Kidney tubule cell (primary cell): ENCODE data around the gene ADARB2.
"Not testable (repeated sequence)": the region's sequence is repeated elsewhere in the genome, so short reads cannot be mapped to it uniquely, and the experiment has no call there.

Experiments used
- DNase-seq: peaks from one replicate; pipeline ENCODE4 v3.0.0-alpha.2; 2018; ENCODE audit warnings: low spot score

Gene ADARB2

DNA sequence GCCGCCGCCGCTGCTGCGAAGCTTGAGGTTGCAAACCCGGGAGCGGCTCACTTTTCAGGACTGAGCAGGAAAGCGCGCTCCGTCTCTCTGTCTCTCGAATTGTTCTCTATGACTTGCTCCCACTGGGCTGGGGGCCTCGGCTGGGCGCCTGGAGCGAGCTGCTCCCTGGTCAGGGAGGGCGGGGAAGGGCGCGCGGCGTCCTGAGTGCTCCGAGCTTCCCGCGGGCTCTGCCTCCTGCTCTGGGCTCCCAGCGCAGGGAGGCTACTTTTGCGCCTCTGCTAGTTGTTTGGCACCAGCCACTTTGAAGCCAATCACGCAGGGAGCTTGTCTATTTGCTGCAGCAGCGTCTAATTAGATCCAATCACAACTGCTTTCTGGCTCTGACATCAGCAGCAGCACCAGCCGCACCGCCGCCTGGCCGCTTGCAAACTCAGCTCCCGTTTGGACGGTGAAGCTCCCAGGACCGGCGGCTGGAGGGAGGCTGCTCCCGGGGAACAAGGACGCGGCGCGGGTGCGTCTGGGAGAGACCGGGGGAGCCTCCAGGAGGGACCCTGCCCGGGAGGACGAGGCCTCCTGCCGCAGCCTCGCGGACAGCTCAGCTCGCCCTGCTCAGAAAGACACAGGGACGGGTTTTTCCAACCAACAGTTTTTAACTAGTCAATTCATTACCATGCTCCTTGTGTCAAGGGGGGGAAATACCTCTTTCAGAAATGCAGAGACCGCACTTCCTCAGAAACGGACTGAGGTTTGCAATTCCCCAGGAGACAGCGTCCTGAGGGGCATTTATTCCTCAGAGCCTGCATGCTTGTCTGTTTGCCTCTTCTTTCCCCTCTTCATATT is at the start of gene ADARB2:
Gene ADARB2 (minus strand): TSS at position 304 of the 840 bp plus-strand sequence.
- DNase-seq, result peak; percentile 60

DNA sequence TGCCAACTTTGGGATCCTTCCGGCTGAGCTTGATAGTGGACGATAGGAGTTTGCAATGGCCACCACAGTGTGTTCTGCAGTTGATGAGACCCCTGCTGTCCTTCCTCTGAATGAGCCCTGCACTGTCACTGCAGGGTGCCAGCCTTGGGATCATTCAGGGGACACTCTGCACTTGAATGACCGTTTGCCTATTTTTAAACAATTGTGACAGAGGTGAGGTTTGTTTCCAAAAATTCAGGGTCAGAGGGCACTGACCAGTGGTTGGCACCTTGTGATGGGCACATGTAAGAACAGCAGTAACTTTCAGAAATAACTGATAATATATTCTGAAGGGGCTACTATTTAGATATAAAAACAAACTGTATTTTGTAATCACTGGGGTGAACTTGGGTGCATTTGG is 48.5 kb upstream of the ADARB2 start:
- DNase-seq, result no peak

DNA sequence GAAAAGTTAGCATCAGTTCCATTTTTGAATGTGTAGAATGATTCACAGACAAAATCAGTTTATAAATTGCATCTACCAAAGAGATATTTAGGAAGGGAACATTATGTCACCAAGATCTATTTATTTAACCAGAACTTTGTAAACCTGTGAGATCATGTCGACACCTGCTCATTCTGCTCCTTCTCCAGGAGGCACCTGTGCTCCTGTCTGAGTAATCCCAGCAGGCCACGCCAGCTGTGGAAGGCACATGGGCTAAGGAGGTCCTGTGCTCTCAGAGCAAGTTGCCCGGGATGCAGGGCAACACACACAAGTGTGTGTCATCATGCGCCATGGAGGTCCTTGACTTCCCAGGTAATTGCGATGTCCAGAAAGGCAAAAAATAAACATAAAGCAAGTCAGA is 45.5 kb upstream of the ADARB2 start:
- DNase-seq, result no peak

DNA sequence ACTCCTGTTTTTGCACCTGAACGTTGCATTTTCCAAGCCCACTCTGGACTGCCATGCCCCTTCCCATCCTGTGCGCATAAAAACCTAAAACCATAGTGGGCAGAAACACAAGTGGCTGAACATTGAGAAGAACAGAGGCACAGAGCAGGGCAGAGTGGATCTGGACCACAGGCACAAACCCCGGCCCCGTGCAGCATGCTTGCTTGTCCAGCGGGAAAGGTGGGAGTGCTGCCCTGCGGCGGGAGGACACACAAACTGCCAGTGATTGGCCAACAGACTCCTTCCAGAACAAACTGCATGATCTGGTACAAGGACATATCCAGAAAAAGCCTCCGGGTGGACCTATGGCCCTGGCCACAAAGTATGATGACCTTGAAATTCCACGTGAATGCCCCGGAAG is 42.5 kb upstream of the ADARB2 start:
- no peak for DNase-seq

DNA sequence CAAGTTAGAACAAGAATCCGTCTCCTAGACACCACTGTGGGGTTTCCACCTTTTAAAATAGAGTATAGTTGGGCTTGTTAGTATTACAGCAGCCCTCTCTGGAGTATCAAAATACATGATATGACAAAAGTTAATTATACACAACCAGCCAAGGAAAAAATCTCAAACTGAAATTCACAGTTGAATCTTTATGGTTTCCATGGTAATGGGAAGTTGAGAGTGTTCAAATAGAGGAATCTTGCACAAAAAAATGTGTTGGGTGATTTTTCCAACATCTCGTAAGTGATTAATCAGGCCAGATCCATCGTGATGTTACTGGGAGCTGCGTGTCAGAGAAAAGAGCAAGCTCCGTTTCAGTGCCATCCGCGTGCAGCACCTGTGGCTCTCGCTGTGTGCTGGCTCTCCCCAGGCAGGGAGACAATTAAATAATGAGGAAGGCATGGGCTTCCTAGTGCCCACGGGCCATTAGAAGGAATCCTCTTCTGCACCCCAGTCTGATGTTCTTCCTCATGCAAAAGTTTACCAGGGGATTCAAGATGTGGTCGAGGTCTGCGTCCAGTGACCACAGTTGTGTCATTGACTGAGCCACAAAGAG is 41.1 kb upstream of the ADARB2 start:
- DNase-seq, result no peak

DNA sequence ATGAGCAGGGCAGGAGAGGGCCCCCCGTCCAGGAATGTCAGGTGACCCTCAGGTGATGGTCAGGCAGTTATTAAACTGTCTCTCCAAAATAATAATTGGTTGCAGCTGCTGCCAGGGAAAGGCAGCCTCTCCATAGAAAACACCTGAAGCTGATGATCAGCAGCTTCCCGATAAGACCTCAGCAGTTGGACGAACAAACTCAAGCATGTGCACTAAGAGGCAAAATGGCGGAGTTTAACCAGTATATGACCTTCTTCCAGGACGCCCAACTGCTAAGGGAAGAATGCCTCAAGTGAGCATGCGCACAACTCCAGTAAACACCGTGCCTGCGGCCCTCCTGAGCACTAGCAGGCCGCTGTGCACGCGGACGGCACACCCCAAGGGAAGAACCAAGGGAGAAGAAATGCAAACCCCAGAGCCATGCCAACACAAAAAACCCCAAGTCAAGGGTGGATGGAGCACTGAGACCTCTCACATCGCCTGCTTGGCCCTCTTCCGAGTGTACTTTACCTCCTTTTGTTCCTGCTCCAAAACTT is 38.9 kb upstream of the ADARB2 start:
- DNase-seq, result no peak

DNA sequence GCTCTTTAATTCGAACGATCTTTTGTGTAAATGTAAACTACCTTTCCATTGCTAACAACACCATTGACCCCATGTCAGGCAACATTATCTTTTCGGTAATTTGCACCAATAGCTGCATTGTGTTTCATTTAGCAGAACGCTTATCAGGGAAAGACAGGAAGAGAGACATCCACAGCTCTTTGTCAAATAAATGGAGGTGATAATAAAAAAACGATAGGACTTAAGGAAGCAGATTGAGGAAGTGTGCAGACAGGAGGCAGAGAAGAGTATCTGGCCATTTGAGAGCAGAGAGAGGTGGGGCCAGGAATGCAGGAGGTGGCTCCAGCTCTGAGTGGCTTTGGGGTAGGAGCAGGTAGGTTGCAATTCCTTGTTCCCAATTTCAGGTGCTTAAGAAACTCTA is 37.5 kb upstream of the ADARB2 start:
- no peak for DNase-seq

DNA sequence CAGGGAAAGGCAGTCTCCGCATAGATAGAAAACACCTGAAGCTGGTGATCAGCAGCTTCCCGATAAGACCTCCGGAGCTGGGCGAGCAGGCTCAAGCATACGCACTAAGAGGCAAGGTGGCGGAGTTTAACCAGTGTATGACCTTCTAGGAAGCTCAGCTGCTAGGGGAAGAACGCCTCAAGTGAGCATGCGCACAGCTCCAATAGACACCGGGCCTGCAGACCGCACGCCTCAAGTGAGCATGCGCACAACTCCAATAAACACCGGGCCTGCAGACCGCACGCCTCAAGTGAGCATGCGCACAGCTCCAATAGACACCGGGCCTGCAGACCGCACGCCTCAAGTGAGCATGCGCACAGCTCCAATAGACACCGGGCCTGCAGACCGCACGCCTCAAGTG is 35.9 kb upstream of the ADARB2 start:
- not testable (repeated sequence) for DNase-seq

DNA sequence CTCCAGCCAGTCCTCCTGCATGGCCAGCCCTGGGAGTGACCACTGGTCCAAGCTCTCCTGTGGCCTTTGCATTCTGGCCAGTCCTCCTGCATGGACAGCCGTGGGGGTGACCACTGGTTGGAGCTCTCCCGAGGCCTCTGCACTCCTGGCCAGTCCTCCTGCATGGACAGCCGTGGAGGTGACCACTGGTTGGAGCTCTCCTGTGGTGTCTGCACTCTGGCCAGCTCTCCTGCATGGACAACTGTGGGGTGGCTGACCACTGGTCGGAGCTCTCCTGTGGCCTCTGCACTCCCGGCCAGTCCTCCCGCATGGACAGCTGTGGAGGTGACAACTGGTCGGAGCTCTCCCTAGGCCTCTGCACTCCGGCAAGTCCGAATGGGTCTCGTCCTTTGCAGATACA is 28.7 kb upstream of the ADARB2 start:
- no peak for DNase-seq

DNA sequence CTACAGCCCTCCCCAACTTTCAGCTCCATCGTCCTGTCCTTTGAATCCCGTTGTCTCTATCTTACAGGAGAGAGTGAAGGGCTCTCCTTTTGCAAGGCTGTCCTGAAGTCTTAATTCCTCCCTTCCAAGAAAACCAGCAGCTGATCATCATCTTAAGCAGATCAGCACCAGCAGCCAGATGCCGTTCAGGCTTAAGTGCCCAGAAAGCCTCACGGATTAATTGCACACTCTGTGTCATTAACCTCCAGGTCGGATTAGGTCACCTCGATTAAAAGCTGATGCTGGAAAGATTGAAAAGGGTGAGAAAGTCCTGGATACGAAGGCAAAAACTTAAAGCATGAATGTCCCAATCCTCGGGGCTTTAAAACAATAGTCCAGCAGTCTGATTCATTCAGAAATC is 24.8 kb upstream of the ADARB2 start:
- DNase-seq, result no peak

DNA sequence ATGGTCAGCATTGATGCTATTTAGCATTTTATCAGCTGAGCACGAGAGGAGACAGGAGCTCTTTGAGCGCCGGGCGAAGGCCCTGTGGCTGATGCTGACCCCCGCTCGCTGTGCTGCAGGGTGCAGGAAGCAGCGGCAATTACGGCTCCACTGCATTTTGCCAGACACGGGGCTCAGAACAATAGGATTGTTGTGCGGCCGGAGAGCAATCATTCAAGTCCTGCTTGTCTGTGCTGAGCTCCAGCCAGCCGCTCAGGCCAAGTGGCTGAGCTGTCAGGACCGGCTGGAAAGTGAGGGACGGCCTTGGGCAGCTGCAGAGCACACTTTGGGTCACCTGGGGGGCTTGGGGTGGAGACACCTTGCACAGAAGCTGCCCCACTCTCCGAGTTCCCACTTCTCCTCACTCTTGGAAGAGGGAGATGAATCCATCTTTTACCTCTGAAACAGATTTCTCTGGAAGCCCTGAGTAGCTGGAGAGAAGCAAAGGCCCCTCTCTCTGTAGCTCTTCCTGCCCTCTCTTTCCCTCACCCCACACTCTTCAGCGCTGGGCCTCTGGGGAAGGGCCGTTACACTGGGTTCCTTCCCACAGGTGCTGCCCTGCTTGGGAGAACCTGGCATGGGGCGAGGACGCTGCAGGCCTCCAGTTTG is 17.3 kb upstream of the ADARB2 start:
- DNase-seq, result no peak

DNA sequence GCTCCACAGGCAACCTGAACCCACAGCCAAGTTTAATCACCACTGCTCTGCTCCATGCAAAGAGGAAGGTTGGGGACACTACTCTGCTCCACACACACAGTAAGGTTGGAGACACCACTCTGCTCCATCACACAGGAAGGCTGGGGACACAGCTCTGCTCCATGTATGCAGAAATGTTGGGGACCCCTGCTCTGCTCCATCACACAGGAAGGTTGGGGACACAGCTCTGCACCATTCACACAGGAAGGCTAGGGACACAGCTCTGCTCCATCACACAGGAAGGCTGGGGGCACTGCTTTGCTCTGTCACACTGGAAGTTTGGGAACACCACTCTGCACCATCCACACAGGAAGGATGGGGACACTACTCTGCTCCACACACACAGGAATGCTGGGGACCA is 14.8 kb upstream of the ADARB2 start:
- DNase-seq, result no peak

DNA sequence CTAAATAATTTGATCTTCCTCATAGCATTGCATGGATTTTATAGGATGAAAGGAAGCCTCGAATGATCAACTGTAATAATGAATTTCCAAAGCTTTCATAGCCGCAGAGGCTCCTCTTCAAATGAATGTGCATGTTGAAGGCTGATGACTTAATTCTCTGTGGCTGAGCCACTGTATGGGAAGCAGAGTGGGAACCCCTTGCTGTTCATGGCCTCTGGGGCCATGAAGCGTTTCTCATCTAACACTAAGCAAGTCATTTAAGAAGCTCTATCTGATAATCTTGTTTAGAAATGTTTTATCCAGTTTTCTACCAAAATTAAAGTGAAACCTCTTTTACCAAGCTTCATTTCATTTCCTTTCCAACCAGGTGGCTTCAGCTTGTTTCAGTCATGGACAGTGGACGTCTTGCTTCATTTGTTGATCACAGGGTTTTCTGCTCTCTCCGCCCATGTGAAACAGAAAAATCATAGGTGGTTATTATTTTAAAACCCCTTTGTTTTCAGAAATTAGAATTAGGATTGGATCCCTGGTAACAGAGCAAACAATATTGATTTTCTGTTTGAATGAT is 10.3 kb upstream of the ADARB2 start:
- no peak for DNase-seq

DNA sequence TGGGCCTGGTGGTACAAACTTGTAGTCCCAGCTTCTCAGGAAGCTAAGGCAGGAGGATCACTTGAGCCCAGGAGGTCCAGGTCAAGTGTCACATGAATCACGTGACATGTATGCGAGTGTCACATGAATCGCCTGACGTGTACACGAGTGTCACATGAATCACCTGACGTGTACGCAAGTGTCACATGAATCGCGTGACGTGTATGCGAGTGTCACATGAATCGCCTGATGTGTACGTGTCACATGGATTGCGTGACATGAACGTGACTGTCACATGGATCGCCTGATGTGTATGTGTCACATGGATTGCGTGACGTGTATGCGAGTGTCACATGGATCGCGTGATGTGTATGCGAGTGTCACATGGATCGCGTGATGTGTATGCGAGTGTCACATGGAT is 9.5 kb upstream of the ADARB2 start:
- no peak for DNase-seq

DNA sequence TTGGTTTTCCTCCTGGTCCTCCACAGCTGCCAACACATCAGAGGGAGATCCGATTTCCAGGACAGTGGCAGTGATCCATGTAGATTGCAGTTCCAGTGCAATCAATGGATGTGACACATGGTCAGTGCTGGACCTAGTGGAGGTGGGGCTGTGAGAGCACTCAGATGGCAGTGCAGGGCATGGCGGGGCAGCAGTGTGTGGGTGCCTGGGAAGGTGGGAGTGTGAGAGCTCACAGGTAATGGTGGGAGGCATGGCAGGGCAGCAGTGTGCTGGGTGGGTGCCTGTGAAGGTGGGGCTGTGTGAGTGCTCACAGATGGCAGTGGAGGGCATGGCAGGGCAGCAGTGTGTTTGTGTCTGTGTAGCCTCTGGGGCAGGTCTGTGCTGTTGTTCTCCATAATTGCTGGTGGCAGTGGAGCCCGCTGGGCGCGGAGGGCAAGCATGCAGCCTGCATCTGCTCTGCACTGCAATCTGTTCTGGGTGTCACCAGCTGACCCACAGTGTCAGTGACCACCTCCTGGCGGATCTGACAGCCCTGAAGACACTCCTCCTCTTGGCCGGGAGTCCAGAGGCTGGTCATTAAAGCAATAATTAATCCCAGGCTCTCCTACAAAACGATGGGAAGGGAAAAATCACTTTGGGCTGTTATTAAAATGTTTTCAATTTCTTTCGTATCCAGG is 8.6 kb upstream of the ADARB2 start:
- DNase-seq, result no peak

DNA sequence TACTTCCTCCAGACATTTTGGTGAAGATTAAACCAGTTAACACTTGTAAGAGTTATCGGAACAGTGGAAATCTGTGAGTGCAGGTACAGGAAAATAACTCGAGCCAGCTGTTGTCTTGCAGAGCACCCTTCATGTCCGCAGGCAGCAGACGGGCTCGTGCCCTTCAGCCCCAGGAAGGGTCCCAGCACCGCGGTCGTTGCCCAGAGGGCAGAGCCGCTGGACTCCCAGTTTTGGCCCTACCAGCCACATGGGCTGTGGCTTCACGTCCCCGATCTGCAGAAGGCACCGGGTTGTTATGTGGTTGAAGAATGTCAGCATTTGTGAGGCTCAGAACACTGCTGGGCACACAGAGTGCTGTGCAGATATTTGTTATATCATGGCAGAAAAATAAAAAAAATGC is 7.2 kb upstream of the ADARB2 start:
- DNase-seq, result no peak

DNA sequence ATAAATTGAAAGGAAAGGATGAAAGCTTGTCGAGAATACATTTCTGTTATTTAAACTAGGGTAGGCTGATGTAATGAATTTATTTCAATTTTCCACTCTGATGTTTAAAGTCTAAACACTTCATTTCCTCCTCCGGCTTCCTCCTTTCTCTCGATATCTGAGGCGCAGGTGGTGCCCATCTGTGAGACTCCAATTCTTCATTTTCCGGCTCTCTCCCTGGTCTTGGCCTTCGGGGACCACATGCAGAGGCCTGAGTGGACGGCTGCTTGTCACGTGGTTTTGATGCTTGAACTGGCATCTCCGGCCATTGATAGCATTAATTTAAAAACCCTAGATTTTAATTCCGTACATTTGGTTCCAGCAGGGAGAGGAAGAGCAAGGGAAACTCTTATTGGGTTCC is 5.8 kb upstream of the ADARB2 start:
- no peak for DNase-seq

DNA sequence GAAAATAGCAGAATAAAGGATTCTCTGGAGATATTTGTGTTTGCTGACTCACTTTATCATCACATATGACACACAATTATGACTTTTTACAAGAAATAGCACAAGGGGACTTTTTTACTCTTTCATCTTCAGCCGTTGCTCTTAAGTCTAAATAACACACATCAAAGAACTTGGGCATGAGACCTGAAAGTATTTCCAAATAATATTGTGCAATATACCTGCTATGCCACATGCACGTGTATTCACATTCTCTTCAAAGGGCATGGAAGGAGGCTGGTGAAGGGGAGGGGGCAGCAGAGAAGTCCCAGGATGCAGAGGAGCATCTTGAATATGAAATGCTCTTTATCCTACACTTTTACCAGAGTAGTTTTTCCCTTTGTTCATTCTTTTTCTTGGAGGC is 4.1 kb upstream of the ADARB2 start:
- DNase-seq, result no peak

DNA sequence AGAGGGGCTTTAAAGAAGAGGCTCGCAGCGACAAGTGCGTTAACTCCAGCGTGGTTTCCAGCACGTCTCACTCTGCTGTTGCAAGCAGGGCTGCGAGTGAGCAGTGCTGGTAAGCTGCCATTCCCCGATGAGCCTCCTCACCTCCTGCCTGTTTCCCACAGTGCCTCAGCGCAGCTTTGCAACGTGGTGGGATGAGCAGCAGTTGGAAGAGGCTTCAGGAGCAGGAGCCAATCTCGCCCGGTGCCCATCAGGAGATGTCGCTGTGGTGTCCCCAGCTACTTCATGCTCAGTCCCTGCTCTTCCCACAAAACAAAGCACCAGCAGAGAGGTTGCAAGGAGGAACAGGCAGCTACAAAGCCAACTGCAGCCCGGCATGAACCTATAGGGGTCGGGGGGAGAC is 2.4 kb upstream of the ADARB2 start:
- no peak for DNase-seq

DNA sequence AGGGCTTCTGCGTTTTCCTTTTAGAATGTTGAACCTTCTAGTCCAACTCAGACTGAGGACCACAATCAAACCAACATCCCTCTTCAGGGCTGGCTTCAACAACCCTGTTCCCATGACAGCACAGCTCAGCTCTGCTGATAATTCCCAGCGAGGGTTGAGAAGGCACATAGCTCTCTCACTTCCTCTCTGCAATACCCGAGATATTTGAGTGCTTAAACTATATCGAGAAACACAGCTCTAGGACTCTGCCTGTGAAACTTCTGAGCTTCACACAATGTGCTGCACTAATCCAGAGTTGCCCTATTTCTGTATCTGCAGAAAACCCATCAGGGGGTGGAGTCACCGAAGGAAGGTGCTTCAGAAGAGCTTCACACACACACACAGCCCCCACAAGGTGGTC is 1.6 kb upstream of the ADARB2 start:
- no peak for DNase-seq

DNA sequence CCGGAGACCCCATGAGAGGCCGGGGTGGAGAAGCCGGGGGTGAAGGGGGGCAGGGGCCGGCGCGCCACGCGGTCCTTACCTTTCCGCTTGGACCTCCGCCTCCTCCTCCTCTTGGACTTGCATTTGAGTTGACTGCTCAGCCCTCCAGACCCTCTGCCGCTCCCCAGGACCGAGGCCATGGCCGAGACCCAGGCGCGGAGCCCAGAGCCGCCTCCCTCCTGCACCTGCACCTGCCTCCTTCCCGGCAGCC is 428 bp downstream of the ADARB2 start:
- no peak for DNase-seq

DNA sequence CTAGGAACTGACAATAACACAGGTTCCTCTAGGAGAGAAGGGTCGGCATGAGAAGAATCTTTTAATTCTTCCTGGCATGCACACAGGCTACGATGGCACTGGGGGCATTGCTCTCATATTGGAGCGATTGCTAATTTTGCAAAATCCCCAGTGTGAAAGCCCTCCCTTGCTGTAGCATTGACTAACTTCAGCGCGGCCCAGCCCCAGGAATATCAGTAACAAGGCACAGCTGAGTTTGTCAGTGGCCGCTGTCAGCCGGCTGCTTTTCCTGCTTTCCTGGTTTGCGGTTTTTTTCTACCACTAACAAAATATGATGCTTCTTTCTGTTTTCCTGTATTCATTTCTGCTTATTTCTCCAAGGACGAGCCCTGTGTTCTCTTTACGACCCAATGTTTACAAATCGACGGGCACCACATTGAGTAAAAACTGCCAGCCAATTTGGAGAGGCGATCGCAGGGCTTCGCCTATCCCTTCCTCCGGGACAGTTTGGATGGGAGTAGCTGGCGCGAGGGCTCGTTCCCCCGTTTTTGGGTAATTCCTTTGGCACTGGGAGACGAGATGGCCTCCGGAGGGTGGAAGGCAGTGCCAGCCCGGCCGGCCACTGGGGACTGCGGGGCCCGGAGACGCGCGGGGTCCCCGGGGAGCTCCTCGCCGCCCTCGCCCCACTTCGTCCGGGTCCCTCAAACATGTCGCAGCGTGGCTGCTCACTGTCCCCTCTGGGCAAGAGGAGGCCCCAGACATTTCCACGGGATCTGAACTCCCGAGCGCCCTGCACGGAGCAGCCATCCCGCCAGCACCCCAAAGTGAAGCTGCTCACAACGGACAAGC is 967 bp downstream of the ADARB2 start:
- DNase-seq, result no peak
